ENCODE data around the gene IKZF3. TPM values are rescaled to one million over a fixed set of nuclear protein-coding genes. Genes with fewer than 3 reads are reported as not detected.

The IKZF3 gene
- total RNA-seq, 2 donors from 2014 or later, result 4.8 to 5.6 TPM

DNA sequence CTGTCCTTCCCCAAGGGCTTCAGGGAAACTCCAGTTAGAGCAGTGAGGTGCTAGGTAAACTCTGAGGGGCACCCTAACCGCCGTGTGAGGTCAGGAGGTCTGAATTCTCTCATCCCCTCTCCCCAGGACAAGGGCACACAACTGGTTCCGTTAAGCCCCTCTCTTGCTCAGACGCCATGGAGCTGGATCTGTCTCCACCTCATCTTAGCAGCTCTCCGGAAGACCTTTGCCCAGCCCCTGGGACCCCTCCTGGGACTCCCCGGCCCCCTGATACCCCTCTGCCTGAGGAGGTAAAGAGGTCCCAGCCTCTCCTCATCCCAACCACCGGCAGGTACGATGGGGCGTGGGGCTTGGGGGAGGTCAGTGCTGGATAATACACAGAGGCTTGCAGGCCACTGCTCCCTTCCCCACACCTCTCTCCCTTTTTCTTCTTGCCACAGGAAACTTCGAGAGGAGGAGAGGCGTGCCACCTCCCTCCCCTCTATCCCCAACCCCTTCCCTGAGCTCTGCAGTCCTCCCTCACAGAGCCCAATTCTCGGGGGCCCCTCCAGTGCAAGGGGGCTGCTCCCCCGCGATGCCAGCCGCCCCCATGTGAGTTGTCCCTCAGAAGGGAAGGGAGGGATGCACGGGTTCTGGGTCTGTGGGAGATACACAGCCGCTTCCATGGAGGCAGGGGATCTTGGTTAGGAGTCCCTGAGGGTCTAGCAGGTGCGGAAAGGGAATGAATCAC, 121.8 kb downstream of the IKZF3 start:
- Histone ChIP-seq H3K27ac (no peak overlapping the region), H3K4me1 (ENCODE audit: control insufficient read depth in 1 of 2, low read depth in 2 of 2) (peaks cover 9 to 35% of the 10 kb centered on the region in 2 donors), H3K9me3 (no peaks in the 10 kb centered on the region), H3K27me3 (replicated peaks; ENCODE audit: insufficient read depth) (no peaks in the 10 kb centered on the region), H3K36me3 (no peaks in the 10 kb centered on the region), H3K4me3 (no peak overlapping the region)
- DNase-seq (ENCODE audit: low spot score) (no peak), ATAC-seq (ENCODE audit: insufficient number of reproducible peaks, low FRiP score, low read depth) (no peak)
- TF ChIP-seq, protein P1, sequence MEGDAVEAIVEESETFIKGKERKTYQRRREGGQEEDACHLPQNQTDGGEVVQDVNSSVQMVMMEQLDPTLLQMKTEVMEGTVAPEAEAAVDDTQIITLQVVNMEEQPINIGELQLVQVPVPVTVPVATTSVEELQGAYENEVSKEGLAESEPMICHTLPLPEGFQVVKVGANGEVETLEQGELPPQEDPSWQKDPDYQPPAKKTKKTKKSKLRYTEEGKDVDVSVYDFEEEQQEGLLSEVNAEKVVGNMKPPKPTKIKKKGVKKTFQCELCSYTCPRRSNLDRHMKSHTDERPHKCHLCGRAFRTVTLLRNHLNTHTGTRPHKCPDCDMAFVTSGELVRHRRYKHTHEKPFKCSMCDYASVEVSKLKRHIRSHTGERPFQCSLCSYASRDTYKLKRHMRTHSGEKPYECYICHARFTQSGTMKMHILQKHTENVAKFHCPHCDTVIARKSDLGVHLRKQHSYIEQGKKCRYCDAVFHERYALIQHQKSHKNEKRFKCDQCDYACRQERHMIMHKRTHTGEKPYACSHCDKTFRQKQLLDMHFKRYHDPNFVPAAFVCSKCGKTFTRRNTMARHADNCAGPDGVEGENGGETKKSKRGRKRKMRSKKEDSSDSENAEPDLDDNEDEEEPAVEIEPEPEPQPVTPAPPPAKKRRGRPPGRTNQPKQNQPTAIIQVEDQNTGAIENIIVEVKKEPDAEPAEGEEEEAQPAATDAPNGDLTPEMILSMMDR (IDR thresholded peaks at IDR 0.05), result no peak

DNA sequence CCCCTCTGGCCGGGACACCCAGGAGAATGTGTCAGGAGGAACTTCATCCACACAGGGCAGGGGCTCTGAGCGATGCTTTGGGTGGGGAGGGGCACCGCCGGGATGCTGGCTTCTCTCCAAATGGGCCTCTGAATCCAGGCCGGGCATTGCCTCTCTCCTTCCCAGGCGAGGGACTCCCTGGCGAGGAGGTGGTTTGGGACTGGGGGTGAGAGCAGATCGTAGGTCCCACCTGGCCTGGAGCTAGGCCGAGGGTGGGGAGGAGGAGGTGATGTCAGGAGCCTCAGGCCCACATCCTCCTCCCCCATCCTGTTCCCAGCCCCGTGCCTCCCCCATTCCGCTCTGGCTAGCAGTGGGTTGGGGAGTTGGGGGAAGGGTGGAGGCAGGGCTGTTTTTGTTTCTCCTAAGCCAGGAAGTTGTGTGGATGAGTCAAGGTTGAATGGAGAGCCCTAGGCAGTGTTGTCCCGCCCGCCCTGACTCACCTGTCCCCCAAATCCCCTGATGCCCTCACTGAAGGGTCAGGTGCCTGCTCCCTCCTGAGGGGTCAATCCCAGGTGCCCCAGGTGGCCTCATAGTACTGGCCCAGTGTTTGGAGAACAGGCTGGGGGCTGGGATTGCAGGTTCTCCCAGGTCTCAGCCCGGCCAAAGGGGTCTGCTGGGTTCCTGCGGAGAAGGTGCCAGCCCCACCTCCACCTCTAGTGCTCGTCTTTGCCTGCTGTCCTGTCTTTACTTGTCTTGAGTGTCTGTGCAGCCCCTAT, 123.6 kb downstream of the IKZF3 start:
- DNase-seq (ENCODE audit: low spot score) (no peak), ATAC-seq (ENCODE audit: insufficient number of reproducible peaks, low FRiP score, low read depth) (no peak)
- Histone ChIP-seq H3K4me1 (ENCODE audit: control insufficient read depth in 1 of 2, low read depth in 2 of 2) (peaks cover 9 to 35% of the 10 kb centered on the region in 2 donors), H3K9me3 (no peaks in the 10 kb centered on the region), H3K27me3 (replicated peaks; ENCODE audit: insufficient read depth) (no peaks in the 10 kb centered on the region), H3K4me3 (no peak overlapping the region), H3K36me3 (no peaks in the 10 kb centered on the region), H3K27ac (no peak overlapping the region)
- TF ChIP-seq, protein P1 (IDR thresholded peaks at IDR 0.05), result no peak

DNA sequence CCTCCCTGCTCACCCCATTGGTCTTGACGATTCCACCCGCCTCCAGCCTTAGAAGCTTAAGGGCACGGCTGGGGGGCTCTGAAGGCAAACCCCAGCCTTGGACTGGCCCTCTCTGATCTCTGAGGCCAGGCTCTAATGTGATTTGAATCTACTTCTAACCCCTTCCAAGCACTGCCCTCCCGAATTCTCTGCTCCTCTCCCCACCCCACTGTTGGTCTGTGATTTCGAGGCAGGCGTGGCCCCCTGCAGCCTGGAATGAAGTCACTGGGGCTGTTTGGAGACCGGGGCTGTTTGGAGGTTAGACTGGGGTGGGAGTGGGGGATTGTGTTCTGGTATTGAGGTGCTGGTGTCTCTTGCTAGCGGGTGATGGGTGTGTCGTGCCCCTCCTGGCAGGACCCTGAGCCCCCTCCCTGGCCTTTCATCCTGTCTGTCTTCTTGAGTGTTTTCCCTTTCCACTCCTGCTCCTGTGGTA, 124.2 kb downstream of the IKZF3 start:
- TF ChIP-seq, protein P1 (IDR thresholded peaks at IDR 0.05), result no peak
- no peak overlapping the region for H3K27ac ChIP-seq
- H3K4me3 ChIP-seq, result no peak overlapping the region
- H3K27me3 ChIP-seq (replicated peaks; ENCODE audit: insufficient read depth), result no peaks in the 10 kb centered on the region
- H3K36me3 ChIP-seq, result no peaks in the 10 kb centered on the region
- ATAC-seq (ENCODE audit: insufficient number of reproducible peaks, low FRiP score, low read depth) (no peak), DNase-seq (ENCODE audit: low spot score) (no peak)
- H3K9me3 ChIP-seq, result no peaks in the 10 kb centered on the region
- peaks cover 9 to 35% of the 10 kb centered on the region in 2 donors for H3K4me1 ChIP-seq (ENCODE audit: control insufficient read depth in 1 of 2, low read depth in 2 of 2)

DNA sequence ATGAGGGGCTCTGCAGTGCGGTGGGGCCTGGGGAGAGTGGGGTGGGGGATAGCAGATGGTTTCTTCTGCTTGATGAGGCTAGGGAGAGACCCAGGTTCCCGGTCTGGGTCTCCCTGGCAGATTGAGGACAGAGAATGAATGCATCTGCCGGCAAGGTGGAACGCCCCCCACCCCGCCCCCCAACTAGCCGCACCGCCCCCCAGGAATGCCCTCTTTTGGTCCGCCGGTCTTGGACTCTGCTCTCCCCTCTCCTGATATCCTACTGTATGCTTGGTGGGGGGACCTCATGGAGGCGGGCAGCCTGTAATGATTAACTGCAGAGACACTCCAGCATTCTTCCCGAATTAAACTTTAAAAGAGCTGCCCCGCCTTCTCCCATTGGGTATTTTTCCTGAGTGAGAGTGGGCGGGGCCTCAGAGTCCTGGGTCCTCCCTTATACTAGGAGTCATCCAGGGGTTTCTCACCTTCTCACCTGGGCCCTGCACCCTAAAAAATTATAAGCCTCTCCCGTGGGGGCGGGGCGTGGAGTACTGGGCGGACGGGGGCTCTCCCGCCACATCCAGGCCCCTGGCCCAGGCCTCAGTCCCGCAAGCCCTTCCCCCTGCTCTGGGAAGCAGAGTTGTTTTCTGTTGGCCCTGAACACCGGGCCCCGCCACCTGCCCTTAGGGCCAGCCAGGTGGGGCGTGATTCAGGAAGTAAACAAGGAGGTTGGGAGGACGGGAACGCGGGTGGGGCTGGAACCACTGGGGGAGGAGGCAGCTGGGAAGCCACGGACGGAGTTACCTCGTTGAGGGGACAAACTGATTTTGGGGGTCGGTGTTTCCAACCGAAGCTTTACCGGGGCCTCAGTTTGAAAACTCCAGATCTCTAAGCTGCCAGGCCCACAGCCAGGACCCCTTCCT, 124.9 kb downstream of the IKZF3 start:
- ATAC-seq (ENCODE audit: insufficient number of reproducible peaks, low FRiP score, low read depth) (no peak), DNase-seq (ENCODE audit: low spot score) (no peak)
- Histone ChIP-seq H3K27me3 (replicated peaks; ENCODE audit: insufficient read depth) (no peaks in the 10 kb centered on the region), H3K4me3 (peak overlapping the region; percentile 66), H3K9me3 (no peaks in the 10 kb centered on the region), H3K36me3 (no peaks in the 10 kb centered on the region), H3K4me1 (ENCODE audit: control insufficient read depth in 1 of 2, low read depth in 2 of 2) (peaks cover 9 to 35% of the 10 kb centered on the region in 2 donors), H3K27ac (no peak overlapping the region)
- TF ChIP-seq, protein P1 (IDR thresholded peaks at IDR 0.05), result no peak

All from thoracic aorta (tissue), 2 donors.